Measurements from ENCODE around the gene NEDD4L.
"Not testable (repeated sequence)": the region's sequence is repeated elsewhere in the genome, so short reads cannot be mapped to it uniquely, and the experiment has no call there.

NEDD4L gene

GRCh38 chr18:58272779-58273435, 228.9 kb downstream of the NEDD4L start:
- no peak for DNase-seq

- DNase-seq, result no peak
These were observed 231.2 kb downstream of the NEDD4L start for GRCh38 chr18:58275176-58275575.

- no peak for DNase-seq
These were observed 233.0 kb downstream of the NEDD4L start for GRCh38 chr18:58276789-58277739.

GRCh38 chr18:58279504-58280175, 235.6 kb downstream of the NEDD4L start:
- DNase-seq, result no peak

- DNase-seq, result no peak
These were observed 236.2 kb downstream of the NEDD4L start for GRCh38 chr18:58280191-58280590.

- DNase-seq, result not testable (repeated sequence)
These were observed 238.8 kb downstream of the NEDD4L start for GRCh38 chr18:58282872-58283271.

GRCh38 chr18:58284699-58285448, 240.8 kb downstream of the NEDD4L start:
- DNase-seq, result no peak

GRCh38 chr18:58285449-58286130, 241.6 kb downstream of the NEDD4L start:
- DNase-seq, result no peak

- DNase-seq, result no peak
These were observed 242.8 kb downstream of the NEDD4L start for GRCh38 chr18:58286632-58287352.

- no peak for DNase-seq
These were observed 243.6 kb downstream of the NEDD4L start for GRCh38 chr18:58287353-58288274.

- no peak for DNase-seq
These were observed 245.1 kb downstream of the NEDD4L start for GRCh38 chr18:58288921-58289797.

GRCh38 chr18:58290116-58290695, 246.2 kb downstream of the NEDD4L start:
- DNase-seq, result no peak

GRCh38 chr18:58291131-58291530, 247.1 kb downstream of the NEDD4L start:
- no peak for DNase-seq

- DNase-seq, result no peak
These were observed 248.6 kb downstream of the NEDD4L start for GRCh38 chr18:58292638-58293037.

- no peak for DNase-seq
These were observed 253.2 kb downstream of the NEDD4L start for GRCh38 chr18:58297198-58297597.

GRCh38 chr18:58298251-58299134, 254.5 kb downstream of the NEDD4L start:
- no peak for DNase-seq

GRCh38 chr18:58299135-58299473, 255.1 kb downstream of the NEDD4L start:
- no peak for DNase-seq

GRCh38 chr18:58299936-58300335, 255.9 kb downstream of the NEDD4L start:
- no peak for DNase-seq
